ENCODE results near the gene PTPRS.

The PTPRS gene

GRCh38 chr19:5326986-5327623 is 13.5 kb downstream of the PTPRS start:
- no peak for DNase-seq
- no peaks in the 10 kb centered on the region for H3K36me3 ChIP-seq (ENCODE audit: control insufficient read depth in 4 of 4, insufficient read depth in 4 of 4, low read length in 3 of 4)
- no peak overlapping the region for H3K27ac ChIP-seq (ENCODE audit: insufficient read depth in 1 of 2, low read depth in 1 of 2, low read length in 2 of 2, poor library complexity in 1 of 2, severe bottlenecking in 2 of 2)
- WGBS (ENCODE audit: insufficient coverage), result 89% methylated on average over 17 of the region's 18 CpGs
- no peak overlapping the region for H3K4me3 ChIP-seq (ENCODE audit: control insufficient read depth in 1 of 7, extremely low read depth in 1 of 7, insufficient read depth in 4 of 7, low read depth in 2 of 7, low read length in 6 of 7)
- peaks cover 0 to 4% (median 3%) of the 10 kb centered on the region in 4 experiments for H3K4me1 ChIP-seq (ENCODE audit: control extremely low read depth in 1 of 4, control insufficient read depth in 4 of 4, insufficient read depth in 4 of 4, low read length in 3 of 4)
- peaks cover 0 to 26% (median under 1%) of the 10 kb centered on the region in 5 experiments for H3K27me3 ChIP-seq (replicated peaks in 2 of 5; ENCODE audit: control insufficient read depth in 4 of 5, insufficient read depth in 5 of 5, low read length in 4 of 5)
- POLR2A ChIA-PET, result no interaction called here
- CTCF ChIA-PET, result no interaction called here
- peaks cover 0 to 10% (median 5%) of the 10 kb centered on the region in 5 experiments for H3K9me3 ChIP-seq (ENCODE audit: control extremely low read depth in 1 of 5, control insufficient read depth in 4 of 5, insufficient read depth in 2 of 5, low read depth in 1 of 5, low read length in 4 of 5)

- peaks cover 0 to 8% (median 4%) of the 10 kb centered on the region in 4 experiments for H3K4me1 ChIP-seq (ENCODE audit: control extremely low read depth in 1 of 4, control insufficient read depth in 4 of 4, insufficient read depth in 4 of 4, low read length in 3 of 4)
- no peak overlapping the region for H3K27ac ChIP-seq (ENCODE audit: insufficient read depth in 1 of 2, low read depth in 1 of 2, low read length in 2 of 2, poor library complexity in 1 of 2, severe bottlenecking in 2 of 2)
- no peak overlapping the region for H3K4me3 ChIP-seq (ENCODE audit: control insufficient read depth in 1 of 7, extremely low read depth in 1 of 7, insufficient read depth in 4 of 7, low read depth in 2 of 7, low read length in 6 of 7)
- ChIA-PET POLR2A (no interaction called here), CTCF (no interaction called here)
- H3K9me3 ChIP-seq (ENCODE audit: control extremely low read depth in 1 of 5, control insufficient read depth in 4 of 5, insufficient read depth in 2 of 5, low read depth in 1 of 5, low read length in 4 of 5), result peaks cover 0 to 10% (median 5%) of the 10 kb centered on the region in 5 experiments
- WGBS (ENCODE audit: insufficient coverage), result 76% methylated on average over 8 of the region's 9 CpGs
- no peak for DNase-seq
- no peaks in the 10 kb centered on the region for H3K36me3 ChIP-seq (ENCODE audit: control insufficient read depth in 4 of 4, insufficient read depth in 4 of 4, low read length in 3 of 4)
- H3K27me3 ChIP-seq (replicated peaks in 2 of 5; ENCODE audit: control insufficient read depth in 4 of 5, insufficient read depth in 5 of 5, low read length in 4 of 5), result peaks cover 0 to 27% (median 2%) of the 10 kb centered on the region in 5 experiments
These were observed 14.1 kb downstream of the PTPRS start for GRCh38 chr19:5326545-5326944.

GRCh38 chr19:5324947-5325346 is 15.7 kb downstream of the PTPRS start:
- CTCF ChIA-PET, result no interaction called here
- H3K36me3 ChIP-seq (ENCODE audit: control insufficient read depth in 4 of 4, insufficient read depth in 4 of 4, low read length in 3 of 4), result no peaks in the 10 kb centered on the region
- POLR2A ChIA-PET, result no interaction called here
- 97% methylated on average over 3 of the region's 3 CpGs for WGBS (ENCODE audit: insufficient coverage)
- peaks cover 0 to 10% (median 5%) of the 10 kb centered on the region in 5 experiments for H3K9me3 ChIP-seq (ENCODE audit: control extremely low read depth in 1 of 5, control insufficient read depth in 4 of 5, insufficient read depth in 2 of 5, low read depth in 1 of 5, low read length in 4 of 5)
- H3K27me3 ChIP-seq (replicated peaks in 2 of 5; ENCODE audit: control insufficient read depth in 4 of 5, insufficient read depth in 5 of 5, low read length in 4 of 5), result peaks cover 0 to 27% (median 3%) of the 10 kb centered on the region in 5 experiments
- H3K4me1 ChIP-seq (ENCODE audit: control extremely low read depth in 1 of 4, control insufficient read depth in 4 of 4, insufficient read depth in 4 of 4, low read length in 3 of 4), result peaks cover 0 to 10% (median 4%) of the 10 kb centered on the region in 4 experiments
- no peak for DNase-seq
- no peak overlapping the region for H3K4me3 ChIP-seq (ENCODE audit: control insufficient read depth in 1 of 7, extremely low read depth in 1 of 7, insufficient read depth in 4 of 7, low read depth in 2 of 7, low read length in 6 of 7)
- H3K27ac ChIP-seq (ENCODE audit: insufficient read depth in 1 of 2, low read depth in 1 of 2, low read length in 2 of 2, poor library complexity in 1 of 2, severe bottlenecking in 2 of 2), result no peak overlapping the region

- DNase-seq, result no peak
- Histone ChIP-seq H3K36me3 (ENCODE audit: control insufficient read depth in 4 of 4, insufficient read depth in 4 of 4, low read length in 3 of 4) (no peaks in the 10 kb centered on the region), H3K27me3 (replicated peaks in 2 of 5; ENCODE audit: control insufficient read depth in 4 of 5, insufficient read depth in 5 of 5, low read length in 4 of 5) (peaks cover 0 to 27% (median 3%) of the 10 kb centered on the region in 5 experiments), H3K9me3 (ENCODE audit: control extremely low read depth in 1 of 5, control insufficient read depth in 4 of 5, insufficient read depth in 2 of 5, low read depth in 1 of 5, low read length in 4 of 5) (peaks cover 0 to 10% (median 5%) of the 10 kb centered on the region in 5 experiments), H3K4me3 (ENCODE audit: control insufficient read depth in 1 of 7, extremely low read depth in 1 of 7, insufficient read depth in 4 of 7, low read depth in 2 of 7, low read length in 6 of 7) (no peak overlapping the region), H3K27ac (ENCODE audit: insufficient read depth in 1 of 2, low read depth in 1 of 2, low read length in 2 of 2, poor library complexity in 1 of 2, severe bottlenecking in 2 of 2) (no peak overlapping the region), H3K4me1 (ENCODE audit: control extremely low read depth in 1 of 4, control insufficient read depth in 4 of 4, insufficient read depth in 4 of 4, low read length in 3 of 4) (peaks cover 0 to 10% (median 4%) of the 10 kb centered on the region in 4 experiments)
- ChIA-PET POLR2A (no interaction called here), CTCF (no interaction called here)
- WGBS (ENCODE audit: insufficient coverage), result 97% methylated on average over 7 of the region's 7 CpGs
These were observed 17.2 kb downstream of the PTPRS start for GRCh38 chr19:5323475-5323811.

- no peaks in the 10 kb centered on the region for H3K36me3 ChIP-seq (ENCODE audit: control insufficient read depth in 4 of 4, insufficient read depth in 4 of 4, low read length in 3 of 4)
These were observed 18.5 kb downstream of the PTPRS start for GRCh38 chr19:5321851-5322681.

GRCh38 chr19:5321066-5321642 is 19.5 kb downstream of the PTPRS start:
- H3K4me3 ChIP-seq (ENCODE audit: control insufficient read depth in 1 of 7, extremely low read depth in 1 of 7, insufficient read depth in 4 of 7, low read depth in 2 of 7, low read length in 6 of 7), result no peak overlapping the region
- WGBS (ENCODE audit: insufficient coverage), result 95% methylated on average over 9 of the region's 9 CpGs
- CTCF ChIA-PET, result no interaction called here

More at GRCh38 chr19:5321851-5322681, 18.5 kb downstream of the PTPRS start:
- DNase-seq, result peak; percentile 29 to 83 (median 70)
- H3K27ac ChIP-seq (ENCODE audit: insufficient read depth in 1 of 2, low read depth in 1 of 2, low read length in 2 of 2, poor library complexity in 1 of 2, severe bottlenecking in 2 of 2), result no peak overlapping the region
- H3K4me1 ChIP-seq (ENCODE audit: control extremely low read depth in 1 of 4, control insufficient read depth in 4 of 4, insufficient read depth in 4 of 4, low read length in 3 of 4), result peaks cover 0 to 10% (median 4%) of the 10 kb centered on the region in 4 experiments
- H3K27me3 ChIP-seq (replicated peaks in 2 of 5; ENCODE audit: control insufficient read depth in 4 of 5, insufficient read depth in 5 of 5, low read length in 4 of 5), result peaks cover 0 to 27% (median 3%) of the 10 kb centered on the region in 5 experiments
- 16% methylated on average over 31 of the region's 34 CpGs for WGBS (ENCODE audit: insufficient coverage)
- H3K4me3 ChIP-seq (ENCODE audit: control insufficient read depth in 1 of 7, extremely low read depth in 1 of 7, insufficient read depth in 4 of 7, low read depth in 2 of 7, low read length in 6 of 7), result no peak overlapping the region
- H3K9me3 ChIP-seq (ENCODE audit: control extremely low read depth in 1 of 5, control insufficient read depth in 4 of 5, insufficient read depth in 2 of 5, low read depth in 1 of 5, low read length in 4 of 5), result peaks cover 0 to 10% (median 5%) of the 10 kb centered on the region in 5 experiments
- POLR2A ChIA-PET, result no interaction called here
- CTCF ChIA-PET, result interaction anchor here (0.6 kb wide), 1 partner anchor 16 kb away, joined by 4 read pairs; no protein-coding TSS in a partner anchor

More at GRCh38 chr19:5321066-5321642, 19.5 kb downstream of the PTPRS start:
- POLR2A ChIA-PET, result no interaction called here
- Histone ChIP-seq H3K36me3 (ENCODE audit: control insufficient read depth in 4 of 4, insufficient read depth in 4 of 4, low read length in 3 of 4) (no peaks in the 10 kb centered on the region), H3K27me3 (replicated peaks in 2 of 5; ENCODE audit: control insufficient read depth in 4 of 5, insufficient read depth in 5 of 5, low read length in 4 of 5) (peaks cover 0 to 27% (median 3%) of the 10 kb centered on the region in 5 experiments), H3K9me3 (ENCODE audit: control extremely low read depth in 1 of 5, control insufficient read depth in 4 of 5, insufficient read depth in 2 of 5, low read depth in 1 of 5, low read length in 4 of 5) (peaks cover 0 to 10% (median 5%) of the 10 kb centered on the region in 5 experiments), H3K27ac (ENCODE audit: insufficient read depth in 1 of 2, low read depth in 1 of 2, low read length in 2 of 2, poor library complexity in 1 of 2, severe bottlenecking in 2 of 2) (no peak overlapping the region), H3K4me1 (ENCODE audit: control extremely low read depth in 1 of 4, control insufficient read depth in 4 of 4, insufficient read depth in 4 of 4, low read length in 3 of 4) (peaks cover 0 to 10% (median 4%) of the 10 kb centered on the region in 4 experiments)
- no peak for DNase-seq

Data from common myeloid progenitor, CD34-positive (primary cell).